GM12878 (cell line): ENCODE data around the gene DNAJB6. TPM values are rescaled to one million over a fixed set of nuclear protein-coding genes. Genes with fewer than 3 reads are reported as not detected.

Source experiments
- ATAC-seq: fragments of 200-7000 bp; cut with Tn5 transposase; 3 replicates; pipeline ENCODE4 v1.9.1; 2020; ENCODE audit warnings: mild to moderate bottlenecking, moderate library complexity
- BruUV-seq: library from RNA; stranded (reverse); fragments of 400-500 nt; replicated peaks from 2 replicates; lab custom pipeline; 2021; lab: Mats Ljungman, UMichigan
- CTCF ChIA-PET: fragments of 300-600 bp; sonication (Branson Sonifier 250); formaldehyde crosslinking; extraction: SDS; loops from one replicate; lab custom pipeline; 2021; ENCODE audit warnings: inconsistent platforms; lab: Yijun Ruan, JAX
- POLR2A ChIA-PET: fragments of 350-600 bp; formaldehyde crosslinking; extraction: SDS; loops from one replicate; lab custom pipeline; 2021; ENCODE audit warnings: inconsistent platforms; lab: Charles Lee
- RAD21 ChIA-PET: fragments of 300-600 bp; sonication (Branson Sonifier 250); formaldehyde crosslinking; loops from one replicate; lab custom pipeline; 2023; ENCODE audit warnings: antibody characterized with exemption; ENCODE audit not compliant: unreplicated experiment; lab: Charles Lee
- SMC1A ChIA-PET: fragments of 300-600 bp; sonication (Branson Sonifier 250); formaldehyde crosslinking; loops from one replicate; lab custom pipeline; 2023; ENCODE audit not compliant: unreplicated experiment, uncharacterized antibody; lab: Charles Lee
- DNase-seq: peaks from one replicate; pipeline ENCODE4 v3.0.0-alpha.2; 2011; ENCODE audit warnings: low read depth, low spot score
- FAIRE-seq: peaks from 3 replicates; lab custom pipeline; 2011; peaks lifted over from hg19 to GRCh38; lab: Jason Lieb, UNC
- H2AFZ ChIP-seq: 2 replicates; pipeline ENCODE4 v1.6.0; 2011; ENCODE audit warnings: low read depth, low read length, control low read depth; ENCODE audit not compliant: control insufficient read depth
- H3K27ac ChIP-seq: 2 replicates; pipeline ENCODE4 v1.5.1; 2011; ENCODE audit warnings: control low read depth; ENCODE audit not compliant: control insufficient read depth, insufficient read depth
- H3K27me3 ChIP-seq, 2 experiments: replicated peaks in 1 of 2; 2 replicates each; pipeline versions ENCODE4 v1.6.0 to v1.6.1; 2011; ENCODE audit warnings: low read length in 1 of 2; ENCODE audit not compliant: control insufficient read depth in 2 of 2, insufficient read depth in 2 of 2
- H3K36me3 ChIP-seq, 2 experiments: 2 replicates each; pipeline ENCODE4 v1.5.1; 2011; ENCODE audit warnings: low read length in 1 of 2; ENCODE audit not compliant: control insufficient read depth in 2 of 2, insufficient read depth in 2 of 2
- H3K4me1 ChIP-seq: 2 replicates; pipeline ENCODE4 v1.6.1; 2011; ENCODE audit warnings: mild to moderate bottlenecking, low read length, moderate library complexity, mixed read lengths; ENCODE audit not compliant: control insufficient read depth, insufficient read depth
- H3K4me2 ChIP-seq: 2 replicates; pipeline ENCODE4 v1.6.0; 2011; ENCODE audit warnings: control low read depth; ENCODE audit not compliant: control insufficient read depth, insufficient read depth
- H3K4me3 ChIP-seq: fragments of 200-600 bp; sonication (generic); 2 replicates; pipeline ENCODE4 v1.5.1; 2016
- H3K79me2 ChIP-seq: 2 replicates; pipeline ENCODE4 v1.6.0; 2011; ENCODE audit warnings: low read length; ENCODE audit not compliant: control insufficient read depth, insufficient read depth
- H3K9ac ChIP-seq: 2 replicates; pipeline ENCODE4 v1.8.0; 2011; ENCODE audit warnings: low read length, control low read depth, mixed read lengths; ENCODE audit not compliant: control insufficient read depth, insufficient read depth
- H3K9me3 ChIP-seq: replicated peaks from 3 replicates; pipeline ENCODE4 v1.5.1; 2011; ENCODE audit warnings: mild to moderate bottlenecking, low read length; ENCODE audit not compliant: control insufficient read depth, insufficient read depth
- H4K20me1 ChIP-seq: 2 replicates; pipeline ENCODE4 v1.6.0; 2011; ENCODE audit not compliant: control insufficient read depth, insufficient read depth
- FOXM1 ChIP-seq: IDR thresholded peaks from 2 replicates; pipeline ENCODE4 v1.6.1; 2012; ENCODE audit warnings: low read depth, mild to moderate bottlenecking, inconsistent platforms, low read length, moderate library complexity
- KDM1A ChIP-seq: fragments of 200-600 bp; sonication (generic); IDR thresholded peaks from 2 replicates; pipeline ENCODE4 v1.6.1; 2016; ENCODE audit warnings: borderline replicate concordance
- PAX8 ChIP-seq: fragments of 450-650 bp; IDR thresholded peaks from 2 replicates; pipeline ENCODE4 v1.6.1; 2017; ENCODE audit warnings: mild to moderate bottlenecking, moderate library complexity
- RUNX3 ChIP-seq: IDR thresholded peaks from 2 replicates; pipeline ENCODE4 v1.6.1; 2012; ENCODE audit warnings: low read length, inconsistent platforms
- SREBF2 ChIP-seq: IDR thresholded peaks from 2 replicates; pipeline ENCODE4 v1.6.1; 2012; ENCODE audit warnings: mild to moderate bottlenecking, low read length
- WGBS: methylation state at CpG from one replicate; pipeline ENCODE4 v1.1.6; 2016; ENCODE audit warnings: low lambda C conversion rate; ENCODE audit not compliant: insufficient replicate concordance, insufficient coverage; ENCODE audit errors: missing lambda C conversion rate; 5-methylcytosine and 5-hydroxymethylcytosine counted together
- in situ Hi-C: fragments of 300-500 bp; cut with MboI; formaldehyde crosslinking; loops from 9 replicates; pipeline ENCODE4 v1.14.3; 2018; ENCODE audit warnings: mixed read lengths
- intact Hi-C: fragments of 100-400 bp; cut with micrococcal nuclease; formaldehyde crosslinking; loops from one replicate; pipeline ENCODE4 v1.14.2; 2022; ENCODE audit not compliant: unreplicated experiment
- polyA plus RNA-seq, 11 experiments: library from polyadenylated mRNA; depleted of rRNA in 4 of 11; unstranded in 6 of 11; stranded (reverse) in 5 of 11; fragments of >200 nt; fragmentation: Nextera tagmentation in 4 of 11; fragmentation: Illumina TruSeq in 1 of 11; extraction: Ambion mirVana in 4 of 11; extraction: Trizol in 1 of 11; gene quantifications; 1 replicate in 1 of 11; 2 replicates in 10 of 11; pipeline versions ENCODE4 v1.2.1 to v1.2.3, GENCODE V29; 2011 to 2016; ENCODE audit warnings: inconsistent platforms in 2 of 11, missing spikeins in 2 of 11, low read depth in 1 of 11
- total RNA-seq, 4 experiments: library from RNA; depleted of rRNA in 3 of 4; stranded (reverse); fragments of >200 nt in 3 of 4; fragmentation: Illumina TruSeq in 1 of 4; extraction: Trizol in 1 of 4; gene quantifications; 2 replicates each; pipeline versions ENCODE4 v1.2.1 to v1.2.3, GENCODE V29; 2013 to 2021
- TF ChIP-seq, protein P1 (sequence below): fragments of 450-650 bp; IDR thresholded peaks from 2 replicates; pipeline ENCODE4 v1.6.1; 2017; ENCODE audit warnings: mild to moderate bottlenecking

The DNAJB6 gene
- total and polyA plus RNA-seq, 10 of the 15 experiments (the other 5 are each of a cell fraction or from before 2014, with no cell fraction given): 34.5 to 117 (median 53.1) TPM

GRCh38 chr7:157438121-157439025 lies 101.6 kb downstream of the DNAJB6 start:
- H3K4me1 ChIP-seq: no peaks in the 10 kb centered on the region
- POLR2A ChIA-PET: no interaction called here
- in situ Hi-C loops: no loop called here
- RAD21 ChIA-PET: no interaction called here
- no peaks in the 10 kb centered on the region for H3K36me3 ChIP-seq
- no peak overlapping the region for H3K4me3 ChIP-seq
- H4K20me1 ChIP-seq: no peaks in the 10 kb centered on the region
- DNase-seq (no peak), FAIRE-seq (no peak), ATAC-seq (no peak)
- no peak overlapping the region for H2AFZ ChIP-seq
- no peak overlapping the region for H3K9ac ChIP-seq
- 50% methylated on average over 17 of the region's 18 CpGs for WGBS
- intact Hi-C loops: no loop called here
- no peaks in the 10 kb centered on the region for H3K79me2 ChIP-seq
- no peak overlapping the region for H3K27ac ChIP-seq
- TF ChIP-seq FOXM1: no peak
- no peak for TF ChIP-seq PAX8
- TF ChIP-seq, protein P1, sequence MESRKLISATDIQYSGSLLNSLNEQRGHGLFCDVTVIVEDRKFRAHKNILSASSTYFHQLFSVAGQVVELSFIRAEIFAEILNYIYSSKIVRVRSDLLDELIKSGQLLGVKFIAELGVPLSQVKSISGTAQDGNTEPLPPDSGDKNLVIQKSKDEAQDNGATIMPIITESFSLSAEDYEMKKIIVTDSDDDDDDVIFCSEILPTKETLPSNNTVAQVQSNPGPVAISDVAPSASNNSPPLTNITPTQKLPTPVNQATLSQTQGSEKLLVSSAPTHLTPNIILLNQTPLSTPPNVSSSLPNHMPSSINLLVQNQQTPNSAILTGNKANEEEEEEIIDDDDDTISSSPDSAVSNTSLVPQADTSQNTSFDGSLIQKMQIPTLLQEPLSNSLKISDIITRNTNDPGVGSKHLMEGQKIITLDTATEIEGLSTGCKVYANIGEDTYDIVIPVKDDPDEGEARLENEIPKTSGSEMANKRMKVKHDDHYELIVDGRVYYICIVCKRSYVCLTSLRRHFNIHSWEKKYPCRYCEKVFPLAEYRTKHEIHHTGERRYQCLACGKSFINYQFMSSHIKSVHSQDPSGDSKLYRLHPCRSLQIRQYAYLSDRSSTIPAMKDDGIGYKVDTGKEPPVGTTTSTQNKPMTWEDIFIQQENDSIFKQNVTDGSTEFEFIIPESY: no peak
- no peak for TF ChIP-seq RUNX3
- no peak for TF ChIP-seq SREBF2
- no peak for TF ChIP-seq KDM1A
- SMC1A ChIA-PET: no interaction called here
- H3K4me2 ChIP-seq: no peak overlapping the region
- CTCF ChIA-PET: no interaction called here
- no peaks in the 10 kb centered on the region for H3K27me3 ChIP-seq
- H3K9me3 ChIP-seq: no peaks in the 10 kb centered on the region; the same call in 2 of the 3 replicates
- no TSS peak for BruUV-seq
